GM18868 (cell line): ENCODE data around the gene FGFBP3.

Source experiments
- ATAC-seq: cut with Tn5 transposase; IDR thresholded peaks from one replicate; pipeline ENCODE4 v1.9.1; 2021; ENCODE audit warnings: mild to moderate bottlenecking, moderate library complexity; ENCODE audit not compliant: unreplicated experiment

The FGFBP3 gene

DNA sequence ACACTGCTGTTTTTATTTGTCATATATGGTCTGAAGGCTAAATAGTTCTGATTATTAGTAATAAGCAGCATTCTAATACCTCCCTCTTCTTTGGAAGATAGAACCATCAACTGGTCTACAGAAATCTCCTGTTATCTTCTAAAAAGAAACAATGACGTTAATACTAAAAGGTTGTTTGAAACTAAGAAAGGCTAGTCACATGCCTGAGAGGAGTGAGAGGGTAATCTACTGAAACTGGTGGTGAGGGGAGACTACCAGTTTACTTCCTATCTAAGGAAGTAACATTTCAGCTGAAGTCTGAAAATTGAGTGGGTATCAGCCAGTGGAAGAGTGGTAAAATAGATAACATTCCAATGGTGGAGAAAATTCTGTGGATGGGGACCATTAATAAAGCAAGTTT lies 48.4 kb downstream of the FGFBP3 start:
- no peak for ATAC-seq

DNA sequence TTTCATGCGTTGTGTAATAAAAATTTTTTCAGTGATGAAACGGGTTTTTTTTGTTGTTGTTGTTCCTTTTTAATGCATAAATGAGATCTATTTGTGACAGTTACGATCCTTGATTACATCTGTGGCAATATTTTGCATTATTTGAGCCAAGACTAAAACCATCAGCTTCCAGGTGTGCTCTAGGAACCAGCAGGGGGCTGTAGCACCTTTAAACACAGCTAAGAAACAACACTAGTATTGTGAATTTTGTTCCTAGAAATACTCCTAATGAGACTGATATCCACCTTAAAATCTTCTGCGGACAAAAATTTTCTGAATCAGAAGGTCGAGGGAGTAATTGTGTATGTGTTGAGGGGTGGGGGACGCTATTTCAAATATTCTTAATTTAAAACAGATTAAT lies 52.6 kb downstream of the FGFBP3 start:
- no peak for ATAC-seq
